ENCODE measurements around the gene PPP3CB.

Gene PPP3CB

DNA sequence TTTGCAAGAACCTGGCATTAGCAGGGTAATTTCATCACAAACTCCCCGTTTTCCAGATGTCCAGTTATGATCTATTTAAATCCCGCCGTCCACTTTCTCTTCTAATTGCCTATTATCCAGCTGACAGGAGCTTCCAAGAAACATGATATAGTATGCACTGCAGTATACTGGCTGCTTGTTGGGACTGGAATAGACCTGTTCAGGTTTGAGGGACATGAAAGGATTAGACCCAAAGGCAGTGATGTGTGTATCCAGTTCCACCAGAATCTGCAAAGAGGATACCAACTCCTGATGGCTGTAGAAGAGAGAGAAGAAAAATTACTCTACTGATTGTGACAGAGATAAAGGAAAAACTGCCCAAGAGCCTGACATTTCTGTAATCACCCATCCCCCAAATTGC, 71.3 kb downstream of the PPP3CB start:
- Histone ChIP-seq H2AFZ (ENCODE audit: low read length) (no peak overlapping the region), H2BK120ac (ENCODE audit: low read depth, low read length) (no peak overlapping the region), H3K14ac (ENCODE audit: low read length) (no peak overlapping the region), H2BK15ac (ENCODE audit: low read length) (no peak overlapping the region), H3K27me3 (ENCODE audit: control insufficient read depth in 3 of 3, insufficient read depth in 3 of 3, low read depth in 1 of 3, low read length in 3 of 3) (no peaks in the 10 kb centered on the region), H3K9me3 (replicated peaks in 1 of 2; ENCODE audit: control insufficient read depth in 2 of 2, insufficient read depth in 1 of 2, low read depth in 1 of 2, low read length in 2 of 2) (no peaks in the 10 kb centered on the region), H3K4me1 (ENCODE audit: control insufficient read depth in 2 of 2, insufficient read depth in 1 of 2, low read depth in 1 of 2, low read length in 2 of 2) (no peaks in the 10 kb centered on the region), H3K9ac (ENCODE audit: low read depth, low read length, poor library complexity) (no peak overlapping the region), H3K23ac (ENCODE audit: low read depth, low read length, poor library complexity) (no peak overlapping the region), H3K36me3 (replicated peaks in 1 of 2; ENCODE audit: control insufficient read depth in 2 of 2, insufficient read depth in 2 of 2, low read length in 2 of 2) (peaks cover 6 to 66% of the 10 kb centered on the region in 2 donors), H3K4ac (ENCODE audit: low read length) (no peak overlapping the region), H3K18ac (ENCODE audit: low read length) (no peak overlapping the region), H4K8ac (ENCODE audit: low read depth, low read length) (no peak overlapping the region), H3K4me2 (ENCODE audit: insufficient read depth, low read length, poor library complexity, severe bottlenecking) (no peak overlapping the region), H3K27ac (replicated peaks; ENCODE audit: low read length) (no peak overlapping the region), H2BK5ac (ENCODE audit: low read length) (no peak overlapping the region), H3K79me1 (ENCODE audit: low read depth, low read length) (no peaks in the 10 kb centered on the region), H2AK5ac (ENCODE audit: low read depth, low read length) (no peak overlapping the region), H2BK12ac (ENCODE audit: low read length) (no peak overlapping the region), H3K4me3 (ENCODE audit: low read length in 2 of 2) (no peak overlapping the region), H4K91ac (ENCODE audit: low read depth, low read length, poor library complexity) (no peak overlapping the region)
- WGBS, 2 donors (ENCODE audit: extremely low coverage in 2 of 2, insufficient read length in 2 of 2, insufficient replicate concordance in 1 of 2) = no CpG with 5 or more reads among the region's 3 CpGs
- no peak for DNase-seq (ENCODE audit: low spot score)

DNA sequence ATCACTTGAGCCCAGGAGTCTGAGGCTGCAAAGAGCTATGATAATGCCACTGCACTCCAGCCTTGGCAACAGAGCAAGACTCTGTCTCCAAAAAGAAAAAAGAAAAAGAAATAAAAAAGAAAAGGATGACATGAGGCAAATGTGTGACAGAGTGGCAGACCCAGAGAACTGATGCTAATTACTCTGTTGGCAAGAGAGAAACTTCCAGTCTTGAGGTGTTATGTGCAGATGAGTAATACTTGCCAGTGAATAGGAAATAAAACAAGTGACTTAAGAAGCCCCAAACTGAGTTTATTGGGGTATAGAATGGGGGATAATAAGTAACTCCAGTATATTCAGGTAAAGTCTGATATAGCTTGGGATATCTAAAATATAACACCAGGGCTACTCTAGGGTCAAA, 72.5 kb downstream of the PPP3CB start:
- Histone ChIP-seq H3K79me1 (ENCODE audit: low read depth, low read length) (no peaks in the 10 kb centered on the region), H2BK15ac (ENCODE audit: low read length) (no peak overlapping the region), H3K23ac (ENCODE audit: low read depth, low read length, poor library complexity) (no peak overlapping the region), H3K4me3 (ENCODE audit: low read length in 2 of 2) (no peak overlapping the region), H3K36me3 (replicated peaks in 1 of 2; ENCODE audit: control insufficient read depth in 2 of 2, insufficient read depth in 2 of 2, low read length in 2 of 2) (peaks cover 6 to 60% of the 10 kb centered on the region in 2 donors), H3K14ac (ENCODE audit: low read length) (no peak overlapping the region), H3K4me2 (ENCODE audit: insufficient read depth, low read length, poor library complexity, severe bottlenecking) (no peak overlapping the region), H4K91ac (ENCODE audit: low read depth, low read length, poor library complexity) (no peak overlapping the region), H3K4ac (ENCODE audit: low read length) (no peak overlapping the region), H2AK5ac (ENCODE audit: low read depth, low read length) (no peak overlapping the region), H3K9ac (ENCODE audit: low read depth, low read length, poor library complexity) (no peak overlapping the region), H2BK12ac (ENCODE audit: low read length) (no peak overlapping the region), H2AFZ (ENCODE audit: low read length) (no peak overlapping the region), H4K8ac (ENCODE audit: low read depth, low read length) (no peak overlapping the region), H3K18ac (ENCODE audit: low read length) (no peak overlapping the region), H3K4me1 (ENCODE audit: control insufficient read depth in 2 of 2, insufficient read depth in 1 of 2, low read depth in 1 of 2, low read length in 2 of 2) (no peaks in the 10 kb centered on the region), H2BK120ac (ENCODE audit: low read depth, low read length) (no peak overlapping the region), H3K9me3 (replicated peaks in 1 of 2; ENCODE audit: control insufficient read depth in 2 of 2, insufficient read depth in 1 of 2, low read depth in 1 of 2, low read length in 2 of 2) (no peaks in the 10 kb centered on the region), H2BK5ac (ENCODE audit: low read length) (no peak overlapping the region), H3K27ac (replicated peaks; ENCODE audit: low read length) (no peak overlapping the region), H3K27me3 (ENCODE audit: control insufficient read depth in 3 of 3, insufficient read depth in 3 of 3, low read depth in 1 of 3, low read length in 3 of 3) (no peaks in the 10 kb centered on the region)
- no peak for DNase-seq (ENCODE audit: low spot score)

DNA sequence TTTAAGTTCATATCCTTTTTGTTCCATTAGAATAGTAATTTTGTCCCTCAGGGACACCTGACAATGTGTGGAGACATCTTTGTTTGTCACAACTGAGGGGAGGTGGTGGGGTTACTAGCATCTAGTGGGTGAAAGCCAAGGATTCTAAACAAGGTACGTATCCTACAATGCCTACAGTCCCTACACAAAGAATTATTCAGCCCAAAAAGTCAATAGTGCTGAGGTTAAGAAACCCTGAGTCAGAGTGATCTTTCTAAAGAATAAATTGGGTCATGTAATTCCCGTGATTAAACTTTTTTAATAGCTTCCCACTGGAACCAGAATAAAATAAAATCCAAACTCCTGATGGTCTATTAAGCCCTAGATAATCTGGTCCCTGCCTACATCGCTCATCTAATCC, 79.3 kb downstream of the PPP3CB start:
- Histone ChIP-seq H3K18ac (ENCODE audit: low read length) (no peak overlapping the region), H2AK5ac (ENCODE audit: low read depth, low read length) (no peak overlapping the region), H3K23ac (ENCODE audit: low read depth, low read length, poor library complexity) (no peak overlapping the region), H3K27me3 (ENCODE audit: control insufficient read depth in 3 of 3, insufficient read depth in 3 of 3, low read depth in 1 of 3, low read length in 3 of 3) (no peaks in the 10 kb centered on the region), H2BK12ac (ENCODE audit: low read length) (no peak overlapping the region), H3K9ac (ENCODE audit: low read depth, low read length, poor library complexity) (no peak overlapping the region), H2BK15ac (ENCODE audit: low read length) (no peak overlapping the region), H3K4me1 (ENCODE audit: control insufficient read depth in 2 of 2, insufficient read depth in 1 of 2, low read depth in 1 of 2, low read length in 2 of 2) (peaks cover 4 to 5% of the 10 kb centered on the region in 2 donors), H2BK5ac (ENCODE audit: low read length) (no peak overlapping the region), H4K91ac (ENCODE audit: low read depth, low read length, poor library complexity) (no peak overlapping the region), H3K4me3 (ENCODE audit: low read length in 2 of 2) (no peak overlapping the region), H3K14ac (ENCODE audit: low read length) (no peak overlapping the region), H3K4me2 (ENCODE audit: insufficient read depth, low read length, poor library complexity, severe bottlenecking) (no peak overlapping the region), H3K79me1 (ENCODE audit: low read depth, low read length) (no peaks in the 10 kb centered on the region), H2AFZ (ENCODE audit: low read length) (no peak overlapping the region), H4K8ac (ENCODE audit: low read depth, low read length) (no peak overlapping the region), H3K4ac (ENCODE audit: low read length) (no peak overlapping the region), H2BK120ac (ENCODE audit: low read depth, low read length) (no peak overlapping the region), H3K9me3 (replicated peaks in 1 of 2; ENCODE audit: control insufficient read depth in 2 of 2, insufficient read depth in 1 of 2, low read depth in 1 of 2, low read length in 2 of 2) (no peaks in the 10 kb centered on the region), H3K27ac (replicated peaks; ENCODE audit: low read length) (no peak overlapping the region), H3K36me3 (replicated peaks in 1 of 2; ENCODE audit: control insufficient read depth in 2 of 2, insufficient read depth in 2 of 2, low read length in 2 of 2) (no peaks in the 10 kb centered on the region)
- WGBS, 2 donors (ENCODE audit: extremely low coverage in 2 of 2, insufficient read length in 2 of 2, insufficient replicate concordance in 1 of 2) = no CpG with 5 or more reads among the region's 3 CpGs
- no peak for DNase-seq (ENCODE audit: low spot score)

DNA sequence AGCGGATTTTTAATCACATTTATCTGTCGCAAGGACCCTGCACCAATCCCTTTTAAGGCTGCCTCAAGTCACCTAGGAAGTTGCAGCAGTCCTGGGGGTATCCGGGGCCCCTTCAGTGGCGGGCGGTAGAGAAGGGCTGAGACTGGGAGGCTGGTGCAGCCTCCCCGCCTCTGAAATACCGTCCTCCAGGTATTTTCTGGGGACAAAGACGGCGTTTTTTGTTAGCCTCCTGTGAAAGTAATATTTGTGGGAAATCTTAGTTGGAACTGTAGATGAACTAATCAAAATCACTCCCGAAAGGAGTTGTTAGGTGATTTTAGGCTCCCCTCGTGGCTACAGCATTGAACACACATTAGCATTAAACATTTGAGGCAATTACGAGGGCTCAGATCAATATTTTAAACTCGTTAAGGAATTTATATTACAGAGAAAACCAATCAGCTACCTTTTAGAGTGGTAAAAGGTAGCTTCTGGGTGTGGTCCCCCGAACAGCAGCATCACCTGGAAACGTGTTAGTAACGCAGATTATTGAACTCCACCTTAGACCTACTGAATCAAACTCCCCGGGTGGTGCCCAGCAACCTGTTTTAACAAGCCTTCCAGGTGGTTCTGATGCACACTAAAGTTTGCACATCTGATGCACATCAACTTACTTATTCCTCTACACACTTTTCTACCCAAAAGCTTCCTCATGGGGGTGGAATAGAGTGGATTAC, 81.4 kb downstream of the PPP3CB start:
- Histone ChIP-seq H3K27me3 (ENCODE audit: control insufficient read depth in 3 of 3, insufficient read depth in 3 of 3, low read depth in 1 of 3, low read length in 3 of 3) (no peaks in the 10 kb centered on the region), H2BK15ac (ENCODE audit: low read length) (no peak overlapping the region), H4K91ac (ENCODE audit: low read depth, low read length, poor library complexity) (no peak overlapping the region), H2BK120ac (ENCODE audit: low read depth, low read length) (no peak overlapping the region), H3K4me3 (ENCODE audit: low read length in 2 of 2) (peak overlapping the region; percentile 78 to 83), H3K9ac (ENCODE audit: low read depth, low read length, poor library complexity) (no peak overlapping the region), H3K14ac (ENCODE audit: low read length) (no peak overlapping the region), H3K23ac (ENCODE audit: low read depth, low read length, poor library complexity) (peak overlapping the region; percentile 99), H3K4ac (ENCODE audit: low read length) (no peak overlapping the region), H2AK5ac (ENCODE audit: low read depth, low read length) (no peak overlapping the region), H3K79me1 (ENCODE audit: low read depth, low read length) (no peaks in the 10 kb centered on the region), H2BK12ac (ENCODE audit: low read length) (no peak overlapping the region), H3K4me2 (ENCODE audit: insufficient read depth, low read length, poor library complexity, severe bottlenecking) (peak overlapping the region; percentile 55), H3K27ac (replicated peaks; ENCODE audit: low read length) (no peak overlapping the region), H3K36me3 (replicated peaks in 1 of 2; ENCODE audit: control insufficient read depth in 2 of 2, insufficient read depth in 2 of 2, low read length in 2 of 2) (no peaks in the 10 kb centered on the region), H3K9me3 (replicated peaks in 1 of 2; ENCODE audit: control insufficient read depth in 2 of 2, insufficient read depth in 1 of 2, low read depth in 1 of 2, low read length in 2 of 2) (no peaks in the 10 kb centered on the region), H2BK5ac (ENCODE audit: low read length) (peak overlapping the region; percentile 75), H3K4me1 (ENCODE audit: control insufficient read depth in 2 of 2, insufficient read depth in 1 of 2, low read depth in 1 of 2, low read length in 2 of 2) (peaks cover 4 to 5% of the 10 kb centered on the region in 2 donors), H4K8ac (ENCODE audit: low read depth, low read length) (no peak overlapping the region), H3K18ac (ENCODE audit: low read length) (peak overlapping the region; percentile 6), H2AFZ (ENCODE audit: low read length) (peak overlapping the region; percentile 98)
- WGBS, 2 donors (ENCODE audit: extremely low coverage in 2 of 2, insufficient read length in 2 of 2, insufficient replicate concordance in 1 of 2) = no CpG with 5 or more reads among the region's 17 CpGs
- DNase-seq (ENCODE audit: low spot score) = no peak

Measured in neuronal stem cell (in vitro differentiated cells).